IPS-15b (cell line): ENCODE measurements around the gene FAM171A1.

Source experiments
- H3K27me3 ChIP-seq: one replicate; pipeline ENCODE4 v1.6.1; 2013; ENCODE audit warnings: low read length; ENCODE audit not compliant: control insufficient read depth, insufficient read depth
- H3K36me3 ChIP-seq: one replicate; pipeline ENCODE4 v1.6.1; 2013; ENCODE audit warnings: low read length; ENCODE audit not compliant: control insufficient read depth, insufficient read depth
- H3K4me1 ChIP-seq: one replicate; pipeline ENCODE4 v1.6.1; 2013; ENCODE audit warnings: mild to moderate bottlenecking, low read length; ENCODE audit not compliant: control insufficient read depth, insufficient read depth
- H3K4me3 ChIP-seq: one replicate; pipeline ENCODE4 v1.5.1; 2013; ENCODE audit warnings: low read depth, low read length
- H3K9ac ChIP-seq: one replicate; pipeline ENCODE4 v1.6.1; 2013; ENCODE audit warnings: low read depth, mild to moderate bottlenecking, low read length
- H3K9me3 ChIP-seq: one replicate; pipeline ENCODE4 v1.6.1; 2013; ENCODE audit warnings: mild to moderate bottlenecking, low read length; ENCODE audit not compliant: control insufficient read depth, insufficient read depth

The FAM171A1 gene

DNA sequence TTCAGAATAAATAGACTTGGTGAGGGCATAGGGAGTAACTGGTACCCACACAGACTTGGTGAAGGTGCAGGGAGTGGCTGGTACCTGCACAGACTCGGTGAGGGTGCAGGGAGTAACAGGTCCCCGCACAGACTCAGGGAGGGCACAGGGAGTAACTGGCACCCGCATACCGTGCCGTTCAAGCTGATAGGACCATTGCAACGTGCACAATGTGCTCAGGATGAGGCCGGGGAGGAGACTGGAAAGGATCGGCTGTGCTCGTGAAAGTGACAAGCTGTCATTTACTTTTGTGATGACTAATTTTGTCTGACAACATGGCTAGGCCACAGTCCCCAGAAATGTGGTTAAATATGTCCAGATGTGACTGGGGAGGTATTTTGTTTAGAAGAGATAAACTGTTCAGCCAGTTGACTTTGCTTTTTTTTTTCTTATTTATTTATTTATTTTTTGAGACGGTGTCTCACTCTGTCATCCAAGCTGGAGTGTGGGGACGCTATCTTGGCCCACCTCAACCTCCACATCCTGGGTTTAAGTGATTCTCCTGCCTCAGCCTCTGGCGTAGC lies 126.4 kb downstream of the FAM171A1 start:
- Histone ChIP-seq H3K9ac (no peak overlapping the region), H3K36me3 (no peaks in the 10 kb centered on the region), H3K4me3 (no peak overlapping the region), H3K9me3 (no peaks in the 10 kb centered on the region), H3K4me1 (no peaks in the 10 kb centered on the region), H3K27me3 (no peaks in the 10 kb centered on the region)

DNA sequence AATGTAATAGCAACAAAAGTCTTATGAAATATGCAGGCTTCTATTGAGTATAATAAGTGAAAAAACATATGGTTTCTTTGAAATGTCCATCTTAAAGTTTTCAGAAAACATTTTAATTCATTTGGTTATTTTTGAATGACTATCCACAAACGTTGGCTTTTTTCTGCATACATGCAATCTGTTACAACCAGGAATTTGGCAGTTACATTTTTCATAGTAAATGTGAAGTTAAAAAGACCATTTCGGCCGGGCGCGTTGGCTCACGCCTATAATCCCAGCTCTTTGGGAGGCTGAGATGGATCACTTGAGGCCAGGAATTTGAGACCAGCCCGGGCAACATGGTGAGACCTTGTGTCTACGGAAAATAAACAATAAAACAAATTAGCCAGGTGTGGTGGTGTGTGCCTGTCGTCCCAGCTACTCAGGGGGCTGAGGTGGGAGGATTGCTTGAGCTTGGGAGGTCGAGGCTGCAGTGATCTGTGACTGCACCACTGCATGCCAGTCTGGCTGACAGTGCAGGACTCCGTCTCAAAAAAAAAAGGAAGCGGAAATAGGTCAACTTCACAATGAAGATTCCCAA lies 128.7 kb downstream of the FAM171A1 start:
- Histone ChIP-seq H3K9me3 (no peaks in the 10 kb centered on the region), H3K27me3 (no peaks in the 10 kb centered on the region), H3K9ac (no peak overlapping the region), H3K4me1 (no peaks in the 10 kb centered on the region), H3K36me3 (no peaks in the 10 kb centered on the region), H3K4me3 (no peak overlapping the region)

- Histone ChIP-seq H3K9ac (no peak overlapping the region), H3K9me3 (no peaks in the 10 kb centered on the region), H3K4me3 (no peak overlapping the region), H3K36me3 (no peaks in the 10 kb centered on the region), H3K27me3 (no peaks in the 10 kb centered on the region), H3K4me1 (no peaks in the 10 kb centered on the region)
Measured at GRCh38 chr10:15241306-15241705, 129.8 kb downstream of the FAM171A1 start.

DNA sequence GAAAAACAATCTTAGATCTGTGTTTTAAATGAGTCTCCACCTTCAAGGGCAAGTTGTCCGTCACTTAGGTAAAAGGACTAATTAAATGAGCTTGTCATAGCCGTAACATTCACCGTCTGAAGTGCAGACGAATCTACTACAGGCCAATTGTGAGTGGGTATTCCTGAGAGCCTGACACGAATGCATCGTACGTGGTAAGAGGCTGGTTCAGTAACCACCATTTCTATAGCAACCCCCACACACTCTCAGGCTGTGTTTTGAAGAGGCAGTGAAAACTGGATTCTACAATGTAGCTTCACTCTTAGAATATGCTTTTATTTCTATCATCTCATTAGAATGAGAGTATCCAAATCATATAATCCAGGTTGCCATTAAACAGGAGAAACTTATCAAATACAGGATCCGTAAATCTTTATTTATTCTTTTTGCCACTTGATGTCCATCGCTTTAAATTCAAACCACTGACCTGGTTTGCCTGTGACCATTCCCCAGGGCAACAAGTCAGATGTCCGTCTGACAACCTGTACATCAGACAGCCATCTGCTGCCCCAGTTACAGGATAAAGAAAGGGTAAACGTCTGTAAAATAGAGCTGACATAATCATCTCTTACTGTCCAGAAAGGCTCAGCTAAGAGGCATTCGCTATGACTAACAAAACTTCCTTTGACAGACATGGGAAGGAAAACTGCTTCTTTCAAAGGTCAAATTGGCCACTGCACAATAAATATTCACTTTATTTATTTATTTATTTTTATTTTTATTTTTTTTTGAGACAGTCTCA lies 132.3 kb downstream of the FAM171A1 start:
- Histone ChIP-seq H3K4me1 (no peaks in the 10 kb centered on the region), H3K9ac (no peak overlapping the region), H3K4me3 (no peak overlapping the region), H3K9me3 (no peaks in the 10 kb centered on the region), H3K36me3 (no peaks in the 10 kb centered on the region), H3K27me3 (no peaks in the 10 kb centered on the region)

DNA sequence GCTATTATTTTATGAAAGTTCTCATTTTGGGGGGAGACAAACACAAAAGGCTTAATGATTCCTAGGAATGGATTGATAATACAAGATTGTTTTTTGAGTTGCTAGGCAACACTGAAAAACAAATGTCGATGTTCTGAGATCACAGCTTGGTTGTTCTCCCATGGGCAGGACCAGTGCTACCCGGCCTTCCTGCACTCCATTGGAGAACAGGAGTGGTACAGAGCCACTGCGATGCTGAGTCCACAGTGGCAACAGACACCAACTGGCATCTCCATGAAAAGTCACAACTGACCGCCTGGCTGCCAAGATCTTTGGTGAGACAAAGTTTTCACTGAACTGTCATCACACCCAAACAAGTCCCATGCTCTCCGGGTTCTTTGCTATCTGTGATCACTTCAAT lies 133.7 kb downstream of the FAM171A1 start:
- Histone ChIP-seq H3K9ac (no peak overlapping the region), H3K4me1 (no peaks in the 10 kb centered on the region), H3K4me3 (no peak overlapping the region), H3K36me3 (no peaks in the 10 kb centered on the region), H3K9me3 (no peaks in the 10 kb centered on the region), H3K27me3 (no peaks in the 10 kb centered on the region)

GRCh38 chr10:15236340-15236739 lies 134.7 kb downstream of the FAM171A1 start:
- Histone ChIP-seq H3K9me3 (no peaks in the 10 kb centered on the region), H3K4me1 (no peaks in the 10 kb centered on the region), H3K9ac (no peak overlapping the region), H3K36me3 (no peaks in the 10 kb centered on the region), H3K27me3 (no peaks in the 10 kb centered on the region), H3K4me3 (no peak overlapping the region)

- Histone ChIP-seq H3K4me3 (no peak overlapping the region), H3K36me3 (no peaks in the 10 kb centered on the region), H3K9ac (no peak overlapping the region)
Measured at GRCh38 chr10:15232279-15232678, 138.8 kb downstream of the FAM171A1 start.

DNA sequence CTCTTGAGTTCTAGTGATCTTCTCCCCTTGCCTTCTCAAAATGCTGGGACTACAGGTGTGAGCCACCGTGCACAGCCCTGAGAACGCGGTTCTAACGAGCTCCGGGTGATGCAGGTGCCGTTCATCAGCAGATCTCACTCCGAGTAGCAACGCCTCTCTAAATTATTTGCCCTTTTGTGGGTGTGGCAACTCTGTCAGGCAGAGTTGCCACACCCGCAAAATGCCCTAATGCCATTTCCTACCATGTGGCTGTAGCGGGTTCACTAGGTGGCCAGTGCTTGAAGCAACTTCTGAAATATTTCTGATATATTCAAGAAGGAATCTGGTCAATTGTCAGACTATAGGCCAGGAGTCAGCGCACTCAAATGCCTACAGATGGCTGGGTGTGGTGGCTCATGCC lies 139.7 kb downstream of the FAM171A1 start:
- Histone ChIP-seq H3K27me3 (no peaks in the 10 kb centered on the region), H3K36me3 (no peaks in the 10 kb centered on the region), H3K9me3 (no peaks in the 10 kb centered on the region), H3K4me1 (no peaks in the 10 kb centered on the region), H3K9ac (no peak overlapping the region), H3K4me3 (no peak overlapping the region)

More at GRCh38 chr10:15232279-15232678, 138.8 kb downstream of the FAM171A1 start:
- no peaks in the 10 kb centered on the region for H3K9me3 ChIP-seq
- no peaks in the 10 kb centered on the region for H3K27me3 ChIP-seq
- H3K4me1 ChIP-seq, result no peaks in the 10 kb centered on the region

DNA sequence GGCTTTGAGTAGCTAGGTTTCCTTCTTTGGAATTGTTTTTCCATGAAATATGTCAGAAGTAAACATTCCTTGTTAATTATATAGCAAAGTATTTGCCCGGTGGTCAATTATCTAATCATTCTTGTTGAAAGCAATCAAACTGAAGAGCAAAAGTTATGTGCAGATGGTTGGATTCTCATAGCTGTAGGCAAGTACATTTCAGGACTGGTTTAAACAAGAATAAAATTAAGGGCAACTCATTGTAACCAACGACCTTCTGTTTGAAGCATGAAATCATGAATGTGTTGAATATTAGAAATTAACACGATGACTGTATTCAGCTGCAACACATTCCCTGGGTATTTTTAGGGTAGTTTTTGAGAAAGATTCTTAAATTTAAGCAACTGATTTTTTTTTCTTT lies 140.8 kb downstream of the FAM171A1 start:
- no peaks in the 10 kb centered on the region for H3K4me1 ChIP-seq
- peaks cover 3% of the 10 kb centered on the region for H3K36me3 ChIP-seq
- no peak overlapping the region for H3K4me3 ChIP-seq
- no peaks in the 10 kb centered on the region for H3K9me3 ChIP-seq
- no peak overlapping the region for H3K9ac ChIP-seq
- no peaks in the 10 kb centered on the region for H3K27me3 ChIP-seq

DNA sequence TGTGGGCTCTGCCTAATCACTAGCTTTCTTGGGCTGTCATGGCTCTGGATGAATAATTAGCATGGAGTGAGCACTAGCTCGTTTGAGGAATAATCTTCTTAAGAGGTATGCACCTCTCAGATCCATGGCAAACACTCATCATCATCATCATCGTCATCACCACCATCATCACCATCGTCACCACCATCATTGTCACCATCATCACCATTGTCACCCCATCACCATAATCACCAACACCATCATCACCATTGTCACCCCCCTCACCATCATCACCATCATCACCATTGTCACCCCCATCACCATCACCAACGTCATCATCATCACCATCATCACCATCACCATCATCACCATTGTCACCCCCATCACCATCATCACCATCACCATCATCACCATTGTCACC lies 141.8 kb downstream of the FAM171A1 start:
- Histone ChIP-seq H3K4me1 (no peaks in the 10 kb centered on the region), H3K4me3 (no peak overlapping the region), H3K36me3 (peaks cover 3% of the 10 kb centered on the region), H3K9ac (no peak overlapping the region), H3K9me3 (no peaks in the 10 kb centered on the region), H3K27me3 (no peaks in the 10 kb centered on the region)

DNA sequence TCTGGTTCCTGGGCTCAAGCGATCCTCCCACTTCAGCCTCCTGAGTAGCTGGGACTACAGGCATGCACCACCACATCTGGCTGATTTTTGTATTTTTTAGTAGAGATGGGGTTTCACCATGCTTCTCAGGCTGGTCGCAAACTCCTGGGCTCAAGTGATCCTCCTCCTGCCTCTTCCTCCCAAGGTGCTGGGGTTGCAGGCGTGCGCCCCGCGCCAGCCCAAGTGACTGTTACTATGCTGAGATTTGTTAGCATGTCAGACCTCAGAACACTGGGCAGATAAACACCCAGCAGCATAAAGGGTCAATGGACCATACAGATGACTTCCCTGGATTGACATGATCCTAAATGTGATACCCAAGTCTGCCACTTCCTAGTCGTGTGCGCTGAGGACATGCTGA lies 142.7 kb downstream of the FAM171A1 start:
- H3K4me1 ChIP-seq, result no peaks in the 10 kb centered on the region
- no peak overlapping the region for H3K9ac ChIP-seq
- no peak overlapping the region for H3K4me3 ChIP-seq
- H3K27me3 ChIP-seq, result no peaks in the 10 kb centered on the region
- no peaks in the 10 kb centered on the region for H3K9me3 ChIP-seq
- peaks cover 3% of the 10 kb centered on the region for H3K36me3 ChIP-seq
